HG03095 (cell line): Measurements from ENCODE around the gene GMPR2.

Experiments used
- ATAC-seq: cut with Tn5 transposase; IDR thresholded peaks from one replicate; pipeline ENCODE4 v1.9.1; 2021; ENCODE audit warnings: moderate library complexity; ENCODE audit not compliant: unreplicated experiment

GMPR2 gene

GRCh38 chr14:24249230-24250021 is 16.7 kb downstream of the GMPR2 start:
- no peak for ATAC-seq

GRCh38 chr14:24250354-24250753 is 17.6 kb downstream of the GMPR2 start:
- ATAC-seq = no peak

DNA sequence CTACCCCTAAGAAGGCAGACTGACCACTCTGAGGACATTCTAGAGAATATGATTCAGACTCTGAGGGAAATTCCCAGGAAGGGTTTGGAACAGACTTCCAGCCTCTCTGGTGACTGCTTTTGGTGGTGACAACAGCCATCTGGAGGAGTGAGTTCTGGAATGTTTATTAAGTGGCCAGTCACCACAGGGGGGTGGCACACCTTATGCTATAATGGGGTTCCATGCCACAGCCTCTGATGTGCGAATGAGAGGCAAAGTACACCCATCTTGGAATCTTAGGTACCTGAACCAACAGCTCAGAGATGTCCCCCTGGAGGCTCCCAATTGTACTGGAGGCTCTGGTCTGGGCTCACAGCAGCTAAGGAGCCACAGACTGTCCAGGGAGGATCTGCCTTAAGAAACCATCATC is 19.2 kb downstream of the GMPR2 start:
- ATAC-seq = no peak

- ATAC-seq = no peak
Observed at GRCh38 chr14:24252289-24253124, 19.8 kb downstream of the GMPR2 start.

DNA sequence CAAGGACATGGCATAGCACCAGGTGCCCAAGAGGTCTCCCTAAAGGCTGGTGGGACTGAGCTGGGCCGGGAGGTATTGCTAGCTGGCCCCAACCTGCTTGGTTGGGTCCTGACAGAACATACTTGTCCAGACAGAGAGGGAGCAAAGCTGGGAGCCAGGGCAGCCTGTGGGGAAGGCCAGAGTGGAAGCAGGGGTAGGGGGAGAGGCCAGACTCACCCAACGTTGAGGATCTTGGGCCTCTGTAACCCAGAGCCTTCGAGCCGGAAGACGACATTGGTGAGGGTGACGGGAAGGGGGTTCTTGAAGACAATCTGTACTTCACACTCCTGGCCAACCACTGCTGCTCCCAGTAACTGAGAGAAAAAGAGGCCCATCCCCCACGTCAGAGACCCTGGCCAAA is 21.2 kb downstream of the GMPR2 start:
- ATAC-seq = no peak

GRCh38 chr14:24254630-24255392 is 22.1 kb downstream of the GMPR2 start:
- ATAC-seq = no peak

GRCh38 chr14:24255438-24255837 is 22.7 kb downstream of the GMPR2 start:
- ATAC-seq = no peak

GRCh38 chr14:24255931-24256711 is 23.4 kb downstream of the GMPR2 start:
- ATAC-seq = no peak

GRCh38 chr14:24256960-24257359 is 24.2 kb downstream of the GMPR2 start:
- ATAC-seq = no peak

DNA sequence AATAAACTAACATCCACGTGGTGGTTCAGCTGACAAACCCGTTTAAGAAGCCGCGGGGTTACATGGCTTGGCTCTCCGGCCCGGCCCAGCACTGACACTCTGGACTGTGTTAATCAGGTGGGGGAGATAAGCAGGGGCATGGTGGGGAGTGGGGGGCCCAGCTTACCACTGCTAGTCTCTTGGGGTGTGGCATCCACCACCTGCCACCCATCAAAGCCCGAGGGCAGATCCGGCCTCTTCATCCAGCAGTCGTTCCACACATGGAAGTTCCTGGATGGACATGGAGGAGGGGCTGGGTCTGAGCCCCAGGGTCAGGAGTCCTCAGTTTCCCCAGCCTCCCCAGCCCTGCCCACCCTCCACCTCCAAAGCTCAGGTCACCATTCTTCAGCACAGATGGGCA is 25.4 kb downstream of the GMPR2 start:
- ATAC-seq = no peak

DNA sequence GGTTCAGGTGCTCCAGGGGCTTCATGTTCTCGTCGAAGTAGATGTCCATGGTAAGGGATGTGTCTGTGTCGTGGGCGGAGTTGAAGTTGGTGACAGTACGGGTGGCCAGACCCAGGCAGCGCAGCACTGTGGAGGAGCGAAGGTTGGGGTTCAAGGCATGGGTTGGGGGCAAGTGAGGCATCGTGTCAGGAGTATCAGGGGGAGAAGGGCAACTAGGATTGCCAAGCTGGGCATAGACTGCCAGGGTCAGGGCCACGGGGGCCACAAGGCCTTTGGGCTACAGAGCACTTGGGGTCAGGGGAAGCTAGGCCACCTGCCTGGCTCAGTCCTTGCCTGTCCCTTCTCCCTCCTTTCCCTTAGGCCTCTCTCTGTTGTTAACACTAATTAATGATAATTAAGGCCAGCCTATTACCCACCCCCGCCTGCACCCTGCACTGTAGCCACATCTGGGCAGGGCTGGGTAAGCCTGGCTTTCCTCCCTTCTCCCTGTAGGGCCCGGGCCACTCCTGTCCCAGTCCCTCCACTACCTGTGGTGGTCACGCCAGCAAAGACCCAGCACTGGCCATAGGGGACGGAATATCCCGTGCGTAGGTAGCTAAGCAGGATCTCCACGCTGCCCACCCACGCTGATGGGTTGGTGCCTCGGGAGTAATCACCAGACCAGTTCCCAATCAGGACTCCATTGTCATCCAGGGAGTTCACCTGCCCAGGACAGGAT is 26.0 kb downstream of the GMPR2 start:
- no peak for ATAC-seq

DNA sequence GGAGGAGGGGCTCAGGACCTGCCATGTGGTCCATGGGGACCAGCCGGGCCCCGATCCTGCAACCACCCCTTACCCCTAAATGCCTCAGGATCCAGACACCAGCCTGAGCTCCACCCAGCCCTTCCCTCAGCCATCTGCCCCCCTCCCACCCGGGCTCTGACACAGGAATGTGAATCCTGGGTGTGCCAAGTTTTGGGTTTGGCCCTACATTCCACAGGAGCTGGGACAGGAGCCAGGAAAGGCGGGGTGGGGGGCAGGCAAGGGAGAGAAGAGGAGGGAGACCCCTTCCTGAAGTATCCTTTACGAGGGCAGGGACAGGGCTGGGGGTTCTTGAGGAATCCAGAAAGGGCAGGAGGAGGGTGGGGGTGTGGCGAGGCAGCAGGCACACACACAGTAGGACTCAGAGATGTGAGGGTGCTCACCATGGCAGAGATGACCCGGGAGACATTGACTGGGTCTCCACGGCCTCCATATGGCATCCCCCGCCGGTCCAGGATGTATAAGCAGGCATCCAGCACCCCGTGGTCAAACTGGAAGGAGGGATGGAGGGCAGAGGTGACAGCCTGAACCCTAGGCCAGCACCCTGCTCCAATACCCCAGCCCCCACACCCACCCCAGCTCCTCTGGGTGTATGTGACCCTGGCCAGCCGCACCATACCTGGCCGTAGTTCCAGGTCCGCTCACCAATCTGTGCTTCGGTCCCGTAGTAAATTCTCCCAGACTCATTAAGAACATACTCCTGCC is 26.7 kb downstream of the GMPR2 start:
- no peak for ATAC-seq

GRCh38 chr14:24260026-24260779 is 27.5 kb downstream of the GMPR2 start:
- ATAC-seq = no peak

- no peak for ATAC-seq
Observed at GRCh38 chr14:24260780-24261157, 28.0 kb downstream of the GMPR2 start.

DNA sequence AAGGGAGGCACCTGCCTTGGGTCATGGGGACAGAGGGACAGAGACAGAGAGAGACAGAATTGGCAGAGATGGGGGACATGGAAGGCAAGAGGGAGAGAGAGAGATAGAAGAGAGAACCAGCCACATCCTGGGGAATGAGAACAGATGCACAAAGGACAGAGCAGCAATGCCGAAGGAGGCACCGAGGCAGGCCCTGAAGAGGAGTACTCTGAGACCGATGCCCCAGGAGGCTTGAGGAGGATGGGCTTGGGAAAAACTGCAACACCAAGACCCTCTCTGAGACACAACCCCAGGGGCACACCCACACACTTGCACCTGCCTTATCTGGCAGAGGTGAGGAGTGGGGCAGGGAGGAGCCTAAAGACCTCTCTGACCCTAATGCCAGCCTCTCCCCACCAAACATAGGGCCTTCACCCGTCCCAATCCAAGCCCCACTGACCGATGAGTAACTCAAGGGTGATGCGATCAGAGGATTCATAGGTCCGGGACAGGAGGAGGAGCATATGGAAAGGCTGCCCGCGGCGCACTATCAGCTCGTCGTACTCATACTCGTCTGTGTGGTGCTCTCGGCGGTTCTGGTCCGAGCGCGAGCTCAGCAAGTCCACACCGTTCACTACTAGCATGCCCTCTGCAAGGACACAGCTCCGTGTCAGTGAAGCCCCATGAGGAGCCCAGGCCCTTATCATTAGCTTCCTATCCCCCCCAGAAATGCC is 28.7 kb downstream of the GMPR2 start:
- ATAC-seq = no peak

- no peak for ATAC-seq
Observed at GRCh38 chr14:24261969-24262327, 29.2 kb downstream of the GMPR2 start.

DNA sequence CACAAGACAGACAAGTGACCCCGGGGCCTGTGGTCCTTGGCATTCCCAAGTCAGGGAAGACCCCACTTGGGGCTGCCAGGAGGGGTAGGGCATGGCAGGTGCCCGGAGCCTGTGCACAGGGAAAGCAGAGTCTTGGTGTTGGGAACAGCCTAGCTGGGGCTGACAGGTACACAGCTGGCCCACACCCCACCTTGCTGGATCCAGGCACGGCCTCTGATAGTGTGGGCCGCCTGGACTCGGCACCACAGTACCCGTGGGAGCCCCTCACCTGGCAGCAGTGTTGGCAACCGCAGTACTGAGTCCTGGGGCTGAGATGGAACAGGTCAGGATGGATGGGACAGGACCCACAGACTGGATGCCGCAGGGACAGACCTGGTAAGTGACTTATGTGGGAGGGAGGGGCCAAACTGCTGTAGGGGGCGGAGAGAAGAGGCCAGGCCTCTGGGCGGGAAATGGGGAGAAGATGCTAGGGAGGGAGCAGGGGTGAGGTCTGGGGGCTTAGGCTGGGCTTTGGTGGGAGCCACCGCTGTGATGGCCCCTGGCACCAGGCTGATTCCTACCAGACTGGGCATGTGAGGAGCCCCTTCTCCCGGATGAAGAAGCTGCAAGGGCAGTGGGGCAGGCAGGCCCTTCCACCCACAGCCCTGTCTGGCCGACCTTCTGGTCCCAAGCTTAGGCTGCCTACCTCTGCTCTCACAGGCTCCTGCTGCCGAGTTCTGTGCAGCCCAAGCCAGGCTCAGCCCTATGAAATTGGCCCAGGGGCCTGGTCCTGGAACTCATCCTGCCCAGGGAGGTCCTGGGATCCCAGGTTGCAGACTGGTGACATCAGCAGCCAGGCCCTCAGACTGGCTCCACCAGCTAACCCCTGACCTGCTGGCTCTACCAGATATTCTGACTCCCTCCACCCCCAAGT is 30.3 kb downstream of the GMPR2 start, which contains the start of gene TGM1:
TGM1 (minus strand) TSS at position 357 of the 913 bp plus-strand sequence. CDS start 825 bp downstream, outside the sequence.
- no peak for ATAC-seq
